ENCODE measurements around the gene MAPKAPK2. TPM values are rescaled to one million over a fixed set of nuclear protein-coding genes. Genes with fewer than 3 reads are reported as not detected.

MAPKAPK2 gene
- total RNA-seq, 2 donors from 2014 or later, result 27.1 to 67.0 TPM

DNA sequence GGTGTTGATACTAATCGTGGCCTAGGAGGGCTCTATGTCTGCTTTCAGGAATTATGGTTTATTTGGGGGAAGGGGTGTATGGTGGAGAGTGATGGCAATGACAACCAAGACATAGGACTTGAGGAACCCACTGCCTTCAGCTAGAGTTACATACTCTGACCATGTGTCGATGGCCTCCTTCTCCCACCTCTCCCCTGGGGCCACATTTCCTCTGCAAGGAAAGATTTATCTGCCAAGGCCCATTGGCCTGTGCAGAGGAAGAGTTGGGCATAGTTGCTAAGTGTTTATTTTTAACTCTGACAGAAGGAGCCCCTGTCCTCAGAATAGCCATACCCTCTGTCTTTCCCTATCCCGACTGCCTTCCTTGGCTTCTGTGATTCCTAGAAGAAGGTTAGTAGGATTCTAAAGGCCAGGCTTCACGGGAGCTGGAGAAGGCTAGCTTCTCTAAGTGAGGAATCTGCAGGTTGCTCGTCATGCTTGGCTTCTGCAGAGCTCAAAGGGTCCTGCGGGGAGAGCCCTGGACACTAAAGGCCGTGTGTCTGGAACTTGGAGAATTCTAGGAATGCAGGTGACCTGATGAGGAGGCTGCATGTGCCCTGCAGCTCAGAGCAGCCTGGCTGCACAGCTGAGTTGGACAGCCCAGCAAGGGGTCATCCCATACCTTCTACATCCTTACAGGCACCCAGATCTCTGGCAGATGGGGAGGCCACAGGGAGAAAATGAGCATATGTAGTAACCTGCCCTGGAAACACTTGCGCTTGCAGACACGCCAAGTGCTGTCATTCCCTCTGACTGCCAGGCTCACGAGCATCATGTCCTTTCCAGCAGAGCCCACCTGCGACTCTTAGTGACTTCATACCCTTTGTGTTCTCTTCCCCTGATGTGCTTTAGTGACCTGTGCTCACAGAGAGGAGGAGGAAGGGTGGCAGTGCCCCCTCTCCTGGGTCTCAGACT lies 9.7 kb downstream of the MAPKAPK2 start:
- no peaks in the 10 kb centered on the region for H3K4me1 ChIP-seq (replicated peaks)
- H3K27me3 ChIP-seq (replicated peaks; ENCODE audit: insufficient read depth), result no peaks in the 10 kb centered on the region
- intact Hi-C loops (cut with DNase I), result no loop called here
- no peaks in the 10 kb centered on the region for H3K9me3 ChIP-seq
- 74% methylated on average over 11 of the region's 11 CpGs for WGBS
- peak overlapping the region in 1 of 2 donors; percentile 50 for H3K27ac ChIP-seq
- TF ChIP-seq POLR2AphosphoS5 (IDR thresholded peaks at IDR 0.05) (no peak), POLR2A (IDR thresholded peaks at IDR 0.05) (no peak)
- TF ChIP-seq, protein P1, sequence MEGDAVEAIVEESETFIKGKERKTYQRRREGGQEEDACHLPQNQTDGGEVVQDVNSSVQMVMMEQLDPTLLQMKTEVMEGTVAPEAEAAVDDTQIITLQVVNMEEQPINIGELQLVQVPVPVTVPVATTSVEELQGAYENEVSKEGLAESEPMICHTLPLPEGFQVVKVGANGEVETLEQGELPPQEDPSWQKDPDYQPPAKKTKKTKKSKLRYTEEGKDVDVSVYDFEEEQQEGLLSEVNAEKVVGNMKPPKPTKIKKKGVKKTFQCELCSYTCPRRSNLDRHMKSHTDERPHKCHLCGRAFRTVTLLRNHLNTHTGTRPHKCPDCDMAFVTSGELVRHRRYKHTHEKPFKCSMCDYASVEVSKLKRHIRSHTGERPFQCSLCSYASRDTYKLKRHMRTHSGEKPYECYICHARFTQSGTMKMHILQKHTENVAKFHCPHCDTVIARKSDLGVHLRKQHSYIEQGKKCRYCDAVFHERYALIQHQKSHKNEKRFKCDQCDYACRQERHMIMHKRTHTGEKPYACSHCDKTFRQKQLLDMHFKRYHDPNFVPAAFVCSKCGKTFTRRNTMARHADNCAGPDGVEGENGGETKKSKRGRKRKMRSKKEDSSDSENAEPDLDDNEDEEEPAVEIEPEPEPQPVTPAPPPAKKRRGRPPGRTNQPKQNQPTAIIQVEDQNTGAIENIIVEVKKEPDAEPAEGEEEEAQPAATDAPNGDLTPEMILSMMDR (IDR thresholded peaks at IDR 0.05), result no peak
- DNase-seq (ENCODE audit: low spot score), result no peak
- no peak overlapping the region for H3K4me3 ChIP-seq
- H3K36me3 ChIP-seq, result no peaks in the 10 kb centered on the region

DNA sequence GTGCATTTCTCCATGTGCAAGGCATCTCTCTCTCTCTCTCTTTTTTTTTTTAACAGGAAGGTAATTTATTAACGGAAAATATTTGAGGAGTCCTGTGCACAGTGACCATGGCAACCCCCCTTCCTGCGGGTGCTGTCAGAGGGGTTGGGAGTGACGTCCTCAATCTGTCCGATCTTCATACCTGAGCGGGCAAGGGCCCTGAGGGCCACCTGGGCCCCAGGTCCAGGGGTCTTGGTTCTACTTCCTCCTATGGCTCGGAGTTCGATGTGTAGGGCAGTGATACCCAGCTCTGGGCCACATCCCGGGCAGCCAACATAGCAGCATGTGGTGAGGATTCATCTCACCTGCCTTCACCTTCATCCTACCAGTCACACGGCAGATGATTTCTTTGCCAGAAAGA lies 11.0 kb downstream of the MAPKAPK2 start:
- Histone ChIP-seq H3K4me1 (replicated peaks) (no peaks in the 10 kb centered on the region), H3K27me3 (replicated peaks; ENCODE audit: insufficient read depth) (no peaks in the 10 kb centered on the region), H3K36me3 (no peaks in the 10 kb centered on the region), H3K9me3 (no peaks in the 10 kb centered on the region), H3K4me3 (no peak overlapping the region), H3K27ac (no peak overlapping the region)
- DNase-seq (ENCODE audit: low spot score), result no peak
- WGBS, result 80% methylated on average over 9 of the region's 9 CpGs
- intact Hi-C loops (cut with DNase I), result no loop called here
- TF ChIP-seq, protein P1 (IDR thresholded peaks at IDR 0.05), result no peak
- no peak for TF ChIP-seq POLR2A (IDR thresholded peaks at IDR 0.05)

DNA sequence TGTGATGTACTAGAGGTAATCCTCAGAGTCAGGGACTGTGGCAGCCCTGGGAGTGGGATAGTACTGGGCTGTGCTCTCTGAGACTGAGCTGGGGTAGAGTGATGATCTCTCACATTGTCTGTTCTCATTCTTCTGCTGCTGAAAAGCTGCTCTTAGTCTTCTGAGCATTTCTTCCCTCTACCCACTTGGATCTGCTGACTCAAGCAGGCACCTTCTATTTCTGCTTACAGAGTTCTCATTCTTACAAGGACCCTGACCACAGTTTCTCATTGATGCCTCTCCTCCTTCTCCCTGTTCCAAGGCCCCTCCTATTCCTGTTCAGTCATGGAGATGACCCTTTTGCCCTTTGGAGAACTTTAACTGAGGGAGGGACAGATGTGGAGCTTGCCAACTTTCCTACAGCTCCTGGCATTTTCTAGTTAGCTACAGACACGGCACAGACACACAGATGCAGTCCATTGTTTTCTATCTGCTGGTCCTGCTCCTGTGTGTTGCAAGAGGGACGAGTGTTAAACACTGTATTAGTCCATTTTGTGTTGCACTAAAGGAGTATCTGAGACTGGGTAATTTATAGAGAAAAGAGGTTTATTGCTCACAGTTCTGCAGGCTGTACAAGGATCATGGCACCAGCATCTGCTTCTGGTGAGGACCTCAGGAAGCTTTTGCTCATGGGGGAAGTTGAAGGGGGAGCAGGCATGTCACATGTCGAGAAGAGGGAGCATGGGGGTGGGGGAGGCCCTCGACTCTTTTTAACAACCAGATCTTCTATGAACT lies 12.3 kb downstream of the MAPKAPK2 start:
- no peak for DNase-seq (ENCODE audit: low spot score)
- H3K27ac ChIP-seq, result no peak overlapping the region
- no peaks in the 10 kb centered on the region for H3K36me3 ChIP-seq
- intact Hi-C loops (cut with DNase I), result no loop called here
- no peaks in the 10 kb centered on the region for H3K4me1 ChIP-seq (replicated peaks)
- 76% methylated on average over 4 of the region's 4 CpGs for WGBS
- H3K9me3 ChIP-seq, result no peaks in the 10 kb centered on the region
- no peaks in the 10 kb centered on the region for H3K27me3 ChIP-seq (replicated peaks; ENCODE audit: insufficient read depth)
- TF ChIP-seq, protein P1 (IDR thresholded peaks at IDR 0.05), result no peak
- TF ChIP-seq POLR2AphosphoS5 (IDR thresholded peaks at IDR 0.05), result no peak
- TF ChIP-seq POLR2A (IDR thresholded peaks at IDR 0.05), result no peak
- no peak overlapping the region for H3K4me3 ChIP-seq

DNA sequence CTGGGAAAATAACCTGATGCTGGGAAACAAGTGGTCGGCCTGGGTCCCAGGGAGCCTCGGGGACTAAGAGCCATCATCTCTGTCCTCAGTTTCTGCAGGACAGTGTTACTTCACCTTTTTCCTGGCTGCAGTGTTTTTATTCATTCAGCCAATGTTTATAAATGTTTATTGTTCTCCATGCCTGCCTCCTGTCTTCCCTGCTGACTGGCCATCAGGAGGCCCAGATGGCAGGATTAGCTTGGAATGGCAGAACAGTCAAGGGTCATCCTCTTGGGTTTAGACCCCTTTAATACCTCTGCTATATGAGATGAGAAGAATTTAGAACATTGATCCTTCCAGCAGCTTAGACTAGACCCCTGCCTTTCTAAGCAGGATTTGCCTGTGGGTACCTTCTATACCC lies 13.3 kb downstream of the MAPKAPK2 start:
- DNase-seq (ENCODE audit: low spot score), result no peak
- no peaks in the 10 kb centered on the region for H3K36me3 ChIP-seq
- no peak overlapping the region for H3K27ac ChIP-seq
- no peaks in the 10 kb centered on the region for H3K27me3 ChIP-seq (replicated peaks; ENCODE audit: insufficient read depth)
- intact Hi-C loops (cut with DNase I), result no loop called here
- TF ChIP-seq POLR2A (IDR thresholded peaks at IDR 0.05) (no peak), POLR2AphosphoS5 (IDR thresholded peaks at IDR 0.05) (no peak)
- TF ChIP-seq, protein P1 (IDR thresholded peaks at IDR 0.05), result no peak
- H3K4me3 ChIP-seq, result no peak overlapping the region
- no peaks in the 10 kb centered on the region for H3K9me3 ChIP-seq
- no peaks in the 10 kb centered on the region for H3K4me1 ChIP-seq (replicated peaks)
- 97% methylated on average over 2 of the region's 2 CpGs for WGBS
